HL-60 (cell line): ENCODE results near the gene GLRX5.

Experiments used
- DNase-seq, 2 experiments: peaks; one replicate each; pipeline ENCODE4 v3.0.0-alpha.2; 2010 to 2020; ENCODE audit warnings: low read depth in 1 of 2, low spot score in 1 of 2
- H3K27ac ChIP-seq: fragments of 250-450 bp; sonication (Bioruptor Pico); replicated peaks from 2 replicates; pipeline ENCODE4 v1.5.1; 2020; ENCODE audit warnings: mild to moderate bottlenecking, moderate library complexity
- H3K27me3 ChIP-seq: fragments of 250-450 bp; sonication (Bioruptor Pico); 2 replicates; pipeline ENCODE4 v1.5.1; 2021; ENCODE audit warnings: mild to moderate bottlenecking, moderate library complexity; ENCODE audit not compliant: insufficient read depth, poor library complexity, severe bottlenecking
- H3K4me3 ChIP-seq: replicated peaks from 2 replicates; pipeline ENCODE4 v1.5.1; 2011; ENCODE audit warnings: mild to moderate bottlenecking, control low read depth, low read length; ENCODE audit not compliant: insufficient read depth
- GABPA ChIP-seq: IDR thresholded peaks from 2 replicates; pipeline ENCODE4 v1.6.1; 2012; ENCODE audit warnings: low read depth
- POLR2AphosphoS5 ChIP-seq: IDR thresholded peaks from 2 replicates; pipeline ENCODE4 v1.6.1; 2012; ENCODE audit warnings: low read depth
- SPI1 ChIP-seq: IDR thresholded peaks from 2 replicates; pipeline ENCODE4 v1.6.1; 2012; ENCODE audit warnings: low read depth, mild to moderate bottlenecking, borderline replicate concordance
- TF ChIP-seq, protein P1 (sequence below): IDR thresholded peaks from 2 replicates; pipeline ENCODE4 v1.6.1; 2012; ENCODE audit warnings: low read depth; ENCODE audit not compliant: insufficient replicate concordance
- TF ChIP-seq, protein P2 (sequence below): IDR thresholded peaks from one replicate; pipeline ENCODE4 v1.5.1; 2011; ENCODE audit warnings: low read length, control low read depth, inconsistent platforms; ENCODE audit not compliant: insufficient read depth

The GLRX5 gene

DNA sequence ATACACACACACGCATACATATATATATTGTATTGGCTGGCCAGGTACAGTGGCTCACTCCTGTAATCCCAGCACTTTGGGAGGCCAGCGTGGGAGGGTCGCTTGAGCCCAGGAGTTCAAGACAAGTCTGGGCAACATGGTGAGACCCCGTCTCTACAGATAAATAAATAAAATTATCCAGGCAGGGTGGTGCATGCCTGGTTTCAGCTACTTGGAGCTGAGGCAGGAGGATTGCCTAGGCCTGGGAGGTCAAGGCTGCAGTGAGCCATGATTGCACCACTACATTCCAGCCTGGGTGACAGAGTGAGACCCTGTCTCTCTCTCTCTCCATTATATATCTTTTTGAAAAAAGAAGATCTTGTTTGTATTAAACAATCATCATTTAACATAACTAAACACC, 13.8 kb upstream of the GLRX5 start:
- no peaks in the 10 kb centered on the region for H3K27me3 ChIP-seq
- no peak for TF ChIP-seq POLR2AphosphoS5
- no peak for TF ChIP-seq GABPA
- TF ChIP-seq, protein P1, sequence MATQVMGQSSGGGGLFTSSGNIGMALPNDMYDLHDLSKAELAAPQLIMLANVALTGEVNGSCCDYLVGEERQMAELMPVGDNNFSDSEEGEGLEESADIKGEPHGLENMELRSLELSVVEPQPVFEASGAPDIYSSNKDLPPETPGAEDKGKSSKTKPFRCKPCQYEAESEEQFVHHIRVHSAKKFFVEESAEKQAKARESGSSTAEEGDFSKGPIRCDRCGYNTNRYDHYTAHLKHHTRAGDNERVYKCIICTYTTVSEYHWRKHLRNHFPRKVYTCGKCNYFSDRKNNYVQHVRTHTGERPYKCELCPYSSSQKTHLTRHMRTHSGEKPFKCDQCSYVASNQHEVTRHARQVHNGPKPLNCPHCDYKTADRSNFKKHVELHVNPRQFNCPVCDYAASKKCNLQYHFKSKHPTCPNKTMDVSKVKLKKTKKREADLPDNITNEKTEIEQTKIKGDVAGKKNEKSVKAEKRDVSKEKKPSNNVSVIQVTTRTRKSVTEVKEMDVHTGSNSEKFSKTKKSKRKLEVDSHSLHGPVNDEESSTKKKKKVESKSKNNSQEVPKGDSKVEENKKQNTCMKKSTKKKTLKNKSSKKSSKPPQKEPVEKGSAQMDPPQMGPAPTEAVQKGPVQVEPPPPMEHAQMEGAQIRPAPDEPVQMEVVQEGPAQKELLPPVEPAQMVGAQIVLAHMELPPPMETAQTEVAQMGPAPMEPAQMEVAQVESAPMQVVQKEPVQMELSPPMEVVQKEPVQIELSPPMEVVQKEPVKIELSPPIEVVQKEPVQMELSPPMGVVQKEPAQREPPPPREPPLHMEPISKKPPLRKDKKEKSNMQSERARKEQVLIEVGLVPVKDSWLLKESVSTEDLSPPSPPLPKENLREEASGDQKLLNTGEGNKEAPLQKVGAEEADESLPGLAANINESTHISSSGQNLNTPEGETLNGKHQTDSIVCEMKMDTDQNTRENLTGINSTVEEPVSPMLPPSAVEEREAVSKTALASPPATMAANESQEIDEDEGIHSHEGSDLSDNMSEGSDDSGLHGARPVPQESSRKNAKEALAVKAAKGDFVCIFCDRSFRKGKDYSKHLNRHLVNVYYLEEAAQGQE, result no peak
- TF ChIP-seq, protein P2, sequence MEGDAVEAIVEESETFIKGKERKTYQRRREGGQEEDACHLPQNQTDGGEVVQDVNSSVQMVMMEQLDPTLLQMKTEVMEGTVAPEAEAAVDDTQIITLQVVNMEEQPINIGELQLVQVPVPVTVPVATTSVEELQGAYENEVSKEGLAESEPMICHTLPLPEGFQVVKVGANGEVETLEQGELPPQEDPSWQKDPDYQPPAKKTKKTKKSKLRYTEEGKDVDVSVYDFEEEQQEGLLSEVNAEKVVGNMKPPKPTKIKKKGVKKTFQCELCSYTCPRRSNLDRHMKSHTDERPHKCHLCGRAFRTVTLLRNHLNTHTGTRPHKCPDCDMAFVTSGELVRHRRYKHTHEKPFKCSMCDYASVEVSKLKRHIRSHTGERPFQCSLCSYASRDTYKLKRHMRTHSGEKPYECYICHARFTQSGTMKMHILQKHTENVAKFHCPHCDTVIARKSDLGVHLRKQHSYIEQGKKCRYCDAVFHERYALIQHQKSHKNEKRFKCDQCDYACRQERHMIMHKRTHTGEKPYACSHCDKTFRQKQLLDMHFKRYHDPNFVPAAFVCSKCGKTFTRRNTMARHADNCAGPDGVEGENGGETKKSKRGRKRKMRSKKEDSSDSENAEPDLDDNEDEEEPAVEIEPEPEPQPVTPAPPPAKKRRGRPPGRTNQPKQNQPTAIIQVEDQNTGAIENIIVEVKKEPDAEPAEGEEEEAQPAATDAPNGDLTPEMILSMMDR, result no peak
- TF ChIP-seq SPI1, result no peak
- H3K27ac ChIP-seq, result peak overlapping the region; percentile 41
- no peak for DNase-seq
- no peak overlapping the region for H3K4me3 ChIP-seq

DNA sequence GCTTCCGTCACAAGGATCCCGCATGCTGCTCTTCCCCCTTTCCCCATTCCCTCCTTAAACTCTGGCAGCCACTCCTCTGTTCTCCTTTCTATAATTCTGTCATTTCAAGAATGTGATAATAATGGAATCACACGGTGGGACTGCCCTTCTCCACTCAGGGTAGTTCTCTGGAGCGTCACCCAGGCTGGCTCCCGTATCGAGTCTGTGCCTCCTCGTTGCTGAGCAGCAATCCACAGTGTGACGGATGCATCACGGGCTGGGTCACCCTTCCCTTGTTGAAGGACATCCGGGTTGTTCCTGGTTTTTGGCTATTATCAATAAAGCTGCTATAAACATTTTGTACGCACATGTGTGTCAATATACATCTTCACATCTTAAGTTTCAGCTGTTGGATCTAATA, 12.7 kb upstream of the GLRX5 start:
- H3K27ac ChIP-seq, result peak overlapping the region; percentile 89
- TF ChIP-seq, protein P2, result no peak
- no peak for DNase-seq
- no peaks in the 10 kb centered on the region for H3K27me3 ChIP-seq
- no peak overlapping the region for H3K4me3 ChIP-seq

DNA sequence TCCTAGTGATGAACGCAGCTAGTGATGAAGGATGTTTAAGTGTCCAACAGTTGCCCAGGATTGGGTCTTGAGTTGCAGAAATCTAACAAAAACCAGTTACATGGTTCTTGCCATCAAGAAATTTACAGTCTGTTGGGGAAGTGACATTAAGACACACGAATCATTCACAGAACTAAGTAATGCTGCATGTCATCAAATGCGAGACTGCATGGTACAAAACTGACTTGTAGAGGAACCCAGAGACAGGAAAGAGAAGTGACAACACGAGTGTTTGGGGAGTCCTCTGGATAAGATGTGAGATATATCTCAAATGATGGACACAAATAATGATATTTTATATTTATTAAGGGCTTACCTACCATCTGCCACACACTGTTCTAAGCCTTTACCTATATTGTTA, 12.3 kb upstream of the GLRX5 start:
- Histone ChIP-seq H3K27ac (peak overlapping the region; percentile 89), H3K4me3 (no peak overlapping the region), H3K27me3 (no peaks in the 10 kb centered on the region)
- DNase-seq, result peak in 1 of 2 experiments; percentile 72
- TF ChIP-seq SPI1, result peak; percentile 50; the same call in 1 of the 2 replicates
- TF ChIP-seq, protein P2, result no peak

- peak overlapping the region; percentile 89 for H3K27ac ChIP-seq
Measured at GRCh38 chr14:95523051-95523814, 11.6 kb upstream of the GLRX5 start.

More at GRCh38 chr14:95523051-95523814, 11.6 kb upstream of the GLRX5 start:
- H3K27me3 ChIP-seq, result no peaks in the 10 kb centered on the region
- TF ChIP-seq, protein P2, result no peak
- TF ChIP-seq POLR2AphosphoS5, result peak; percentile 66
- H3K4me3 ChIP-seq, result no peak overlapping the region
- peak in 1 of 2 experiments; percentile 64 for DNase-seq
